Left lung (tissue), 10 donors: Measurements from ENCODE around the gene SHOX. TPM values are rescaled to one million over a fixed set of nuclear protein-coding genes. Genes with fewer than 3 reads are reported as not detected.

Source experiments
- ATAC-seq: fragments of 200-7000 bp; cut with Tn5 transposase; one replicate; pipeline ENCODE4 v1.9.1; 2020; ENCODE audit warnings: moderate library complexity
- DNase-seq, 4 donors: peaks; one replicate each; pipeline ENCODE4 v3.0.0-alpha.2; 2013 to 2020
- H3K27ac ChIP-seq, 2 donors: fragments of 200-600 bp; sonication (generic) in 1 of 2; one replicate each; pipeline versions ENCODE4 v1.5.0 to v1.8.0; 2020 to 2021
- H3K27me3 ChIP-seq, 2 donors: fragments of 200-600 bp; sonication (generic) in 1 of 2; one replicate each; pipeline versions ENCODE4 v1.5.0 to v1.8.0; 2020 to 2021
- H3K36me3 ChIP-seq, 2 donors: fragments of 200-600 bp; sonication (generic) in 1 of 2; one replicate each; pipeline versions ENCODE4 v1.5.0 to v1.8.0; 2020 to 2021
- H3K4me1 ChIP-seq, 2 donors: fragments of 200-600 bp; one replicate each; pipeline ENCODE4 v1.8.0; 2021
- H3K4me3 ChIP-seq, 2 donors: fragments of 200-600 bp; sonication (generic) in 1 of 2; one replicate each; pipeline versions ENCODE4 v1.5.0 to v1.8.0; 2020 to 2021; ENCODE audit warnings: mild to moderate bottlenecking in 1 of 2
- H3K9me3 ChIP-seq, 2 donors: fragments of 200-600 bp; sonication (generic) in 1 of 2; one replicate each; pipeline versions ENCODE4 v1.5.0 to v1.8.0; 2020 to 2021
- intact Hi-C, 2 donors: fragments of 100-400 bp; cut with DNase I; formaldehyde crosslinking; loops; one replicate each; pipeline versions ENCODE4 v1.11.2 to v1.14.2; 2022
- polyA plus RNA-seq, 6 donors: library from polyadenylated mRNA; unstranded; fragments of 120-200 nt; gene quantifications; one replicate each; pipeline ENCODE4 v1.2.1, GENCODE V29; 2013; ENCODE audit not compliant: insufficient read length in 6 of 6
- total RNA-seq, 2 donors: library from RNA; stranded (reverse); fragmentation: NEBNext Ultra II Directional; extraction: Animal tissue kit (Norgen Biotek cat#: 25700); gene quantifications; one replicate each; pipeline ENCODE4 v1.2.1, GENCODE V29; 2021
- TF ChIP-seq, protein P1 (sequence below), 2 donors: fragments of 200-600 bp; sonication (generic) in 1 of 2; IDR thresholded peaks; one replicate each; pipeline versions ENCODE4 v1.5.0 to v1.8.0; 2021; ENCODE audit warnings: antibody characterized with exemption in 2 of 2
- donor health status: DM: no; HTN: yes; CAD: no.
- donor health status: DM: no; HTN: no; CAD: no.

SHOX gene
- total and polyA plus RNA-seq, 8 donors: 0.04 to 0.26 (median 0.14) TPM; not detected in 2

DNA sequence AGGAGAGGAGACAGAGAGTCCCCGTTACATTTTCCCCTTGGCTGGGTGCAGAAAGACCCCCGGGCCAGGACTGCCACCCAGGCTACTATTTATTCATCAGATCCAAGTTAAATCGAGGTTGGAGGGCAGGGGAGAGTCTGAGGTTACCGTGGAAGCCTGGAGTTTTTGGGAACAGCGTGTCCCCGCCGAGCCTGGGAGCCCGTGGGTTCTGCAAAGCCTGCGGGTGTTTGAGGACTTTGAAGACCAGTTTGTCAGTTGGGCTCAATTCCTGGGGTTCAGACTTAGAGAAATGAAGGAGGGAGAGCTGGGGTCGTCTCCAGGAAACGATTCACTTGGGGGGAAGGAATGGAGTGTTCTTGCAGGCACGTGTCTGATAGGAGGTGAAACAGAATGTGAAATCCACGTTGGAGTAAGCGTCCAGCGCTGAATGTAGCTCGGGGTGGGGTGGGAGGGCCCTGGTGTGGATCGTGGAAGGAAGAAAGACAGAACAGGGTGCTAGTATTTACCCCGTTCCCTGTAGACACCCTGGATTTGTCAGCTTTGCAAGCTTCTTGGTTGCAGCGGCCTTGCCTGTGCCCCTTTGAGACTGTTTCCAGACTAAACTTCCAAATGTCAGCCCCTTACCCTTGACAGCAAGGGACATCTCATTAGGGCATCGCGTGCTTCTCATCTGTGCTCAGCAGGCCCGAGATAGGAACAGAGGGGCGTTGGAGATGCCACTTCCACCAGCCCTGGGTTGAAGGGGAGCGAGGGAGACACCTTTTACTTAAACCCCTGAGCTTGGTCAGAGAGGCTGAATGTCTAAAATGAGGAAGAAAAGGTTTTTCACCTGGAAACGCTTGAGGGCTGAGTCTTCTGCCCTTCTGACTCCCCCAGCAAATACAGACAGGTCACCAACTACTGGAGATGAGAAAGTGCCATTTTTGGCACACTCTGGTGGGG is 2.7 kb downstream of the SHOX start:
- ATAC-seq (no peak), DNase-seq (no peak)
- Histone ChIP-seq H3K9me3 (no peaks in the 10 kb centered on the region), H3K4me1 (peaks cover 0 to 6% of the 10 kb centered on the region in 2 donors), H3K36me3 (no peaks in the 10 kb centered on the region), H3K27ac (no peak overlapping the region), H3K27me3 (peaks cover 80 to 88% of the 10 kb centered on the region in 2 donors), H3K4me3 (no peak overlapping the region)
- intact Hi-C loops: no loop called here
- TF ChIP-seq, protein P1, sequence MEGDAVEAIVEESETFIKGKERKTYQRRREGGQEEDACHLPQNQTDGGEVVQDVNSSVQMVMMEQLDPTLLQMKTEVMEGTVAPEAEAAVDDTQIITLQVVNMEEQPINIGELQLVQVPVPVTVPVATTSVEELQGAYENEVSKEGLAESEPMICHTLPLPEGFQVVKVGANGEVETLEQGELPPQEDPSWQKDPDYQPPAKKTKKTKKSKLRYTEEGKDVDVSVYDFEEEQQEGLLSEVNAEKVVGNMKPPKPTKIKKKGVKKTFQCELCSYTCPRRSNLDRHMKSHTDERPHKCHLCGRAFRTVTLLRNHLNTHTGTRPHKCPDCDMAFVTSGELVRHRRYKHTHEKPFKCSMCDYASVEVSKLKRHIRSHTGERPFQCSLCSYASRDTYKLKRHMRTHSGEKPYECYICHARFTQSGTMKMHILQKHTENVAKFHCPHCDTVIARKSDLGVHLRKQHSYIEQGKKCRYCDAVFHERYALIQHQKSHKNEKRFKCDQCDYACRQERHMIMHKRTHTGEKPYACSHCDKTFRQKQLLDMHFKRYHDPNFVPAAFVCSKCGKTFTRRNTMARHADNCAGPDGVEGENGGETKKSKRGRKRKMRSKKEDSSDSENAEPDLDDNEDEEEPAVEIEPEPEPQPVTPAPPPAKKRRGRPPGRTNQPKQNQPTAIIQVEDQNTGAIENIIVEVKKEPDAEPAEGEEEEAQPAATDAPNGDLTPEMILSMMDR (IDR thresholded peaks at IDR 0.05): no peak

DNA sequence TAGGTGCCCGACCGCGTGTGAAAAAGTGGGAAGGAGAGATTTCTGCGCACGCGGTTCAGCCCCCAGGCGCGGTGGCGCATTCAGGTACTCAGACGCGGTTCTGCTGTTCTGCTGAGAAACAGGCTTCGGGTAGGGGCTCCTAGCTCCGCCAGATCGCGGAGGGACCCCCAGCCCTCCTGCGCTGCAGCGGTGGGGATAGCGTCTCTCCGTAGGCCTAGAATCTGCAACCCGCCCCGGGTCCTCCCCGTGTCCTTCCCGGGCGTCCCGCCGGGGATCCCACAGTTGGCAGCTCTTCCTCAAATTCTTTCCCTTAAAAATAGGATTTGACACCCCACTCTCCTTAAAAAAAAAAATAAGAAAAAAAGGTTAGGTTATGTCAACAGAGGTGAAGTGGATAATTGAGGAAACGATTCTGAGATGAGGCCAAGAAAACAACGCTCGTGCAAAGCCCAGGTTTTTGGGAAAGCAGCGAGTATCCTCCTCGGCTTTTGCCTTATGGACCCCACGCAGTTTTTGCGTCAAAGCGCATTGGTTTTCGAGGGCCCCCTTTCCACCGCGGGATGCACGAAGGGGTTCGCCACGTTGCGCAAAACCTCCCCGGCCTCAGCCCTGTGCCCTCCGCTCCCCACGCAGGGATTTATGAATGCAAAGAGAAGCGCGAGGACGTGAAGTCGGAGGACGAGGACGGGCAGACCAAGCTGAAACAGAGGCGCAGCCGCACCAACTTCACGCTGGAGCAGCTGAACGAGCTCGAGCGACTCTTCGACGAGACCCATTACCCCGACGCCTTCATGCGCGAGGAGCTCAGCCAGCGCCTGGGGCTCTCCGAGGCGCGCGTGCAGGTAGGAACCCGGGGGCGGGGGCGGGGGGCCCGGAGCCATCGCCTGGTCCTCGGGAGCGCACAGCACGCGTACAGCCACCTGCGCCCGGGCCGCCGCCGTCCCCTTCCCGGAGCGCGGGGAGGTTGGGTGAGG is 3.7 kb downstream of the SHOX start:
- no peak overlapping the region for H3K27ac ChIP-seq
- no peaks in the 10 kb centered on the region for H3K36me3 ChIP-seq
- intact Hi-C loops: no loop called here
- H3K27me3 ChIP-seq: peaks cover 89 to 94% of the 10 kb centered on the region in 2 donors
- H3K4me1 ChIP-seq: peaks cover 0 to 6% of the 10 kb centered on the region in 2 donors
- TF ChIP-seq, protein P1 (IDR thresholded peaks at IDR 0.05): no peak
- no peaks in the 10 kb centered on the region for H3K9me3 ChIP-seq
- no peak for ATAC-seq
- H3K4me3 ChIP-seq: no peak overlapping the region
- no peak for DNase-seq

DNA sequence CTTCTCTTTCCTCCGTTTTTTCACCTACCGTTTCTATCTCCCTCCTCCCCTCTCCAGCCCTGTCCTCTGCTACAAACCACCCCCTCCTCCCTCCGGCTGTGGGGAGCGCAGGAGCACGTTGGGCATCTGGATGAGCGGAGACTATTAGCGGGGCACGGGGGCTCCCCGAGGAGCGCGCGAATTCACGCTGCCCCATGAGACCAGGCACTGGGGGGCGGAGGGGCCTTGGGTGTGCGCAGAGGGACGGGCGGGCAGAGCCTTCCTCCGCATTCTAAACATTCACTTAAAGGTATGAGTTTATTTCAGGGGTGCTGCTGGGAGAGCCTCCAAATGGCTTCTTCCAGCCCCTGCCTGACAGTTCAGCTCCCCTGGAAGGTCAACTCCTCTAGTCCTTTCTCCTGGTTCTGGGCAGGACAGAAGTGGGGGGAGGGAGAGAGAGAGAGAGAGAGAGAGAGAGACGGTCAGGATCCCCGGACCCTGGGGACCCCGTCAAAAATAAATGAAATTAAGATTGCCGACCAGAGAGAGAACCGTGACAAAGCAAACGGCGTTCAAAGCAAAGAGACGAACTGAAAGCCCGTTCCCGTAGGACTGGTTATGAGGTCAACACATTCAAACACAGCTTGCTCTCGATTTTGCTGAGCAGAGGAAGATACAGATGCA is 5.0 kb downstream of the SHOX start:
- DNase-seq (no peak), ATAC-seq (no peak)
- peaks cover 84 to 94% of the 10 kb centered on the region in 2 donors for H3K27me3 ChIP-seq
- H3K9me3 ChIP-seq: no peaks in the 10 kb centered on the region
- H3K36me3 ChIP-seq: no peaks in the 10 kb centered on the region
- H3K4me3 ChIP-seq: no peak overlapping the region
- peaks cover 0 to 6% of the 10 kb centered on the region in 2 donors for H3K4me1 ChIP-seq
- no peak overlapping the region for H3K27ac ChIP-seq
- TF ChIP-seq, protein P1 (IDR thresholded peaks at IDR 0.05): no peak
- intact Hi-C loops: no loop called here

DNA sequence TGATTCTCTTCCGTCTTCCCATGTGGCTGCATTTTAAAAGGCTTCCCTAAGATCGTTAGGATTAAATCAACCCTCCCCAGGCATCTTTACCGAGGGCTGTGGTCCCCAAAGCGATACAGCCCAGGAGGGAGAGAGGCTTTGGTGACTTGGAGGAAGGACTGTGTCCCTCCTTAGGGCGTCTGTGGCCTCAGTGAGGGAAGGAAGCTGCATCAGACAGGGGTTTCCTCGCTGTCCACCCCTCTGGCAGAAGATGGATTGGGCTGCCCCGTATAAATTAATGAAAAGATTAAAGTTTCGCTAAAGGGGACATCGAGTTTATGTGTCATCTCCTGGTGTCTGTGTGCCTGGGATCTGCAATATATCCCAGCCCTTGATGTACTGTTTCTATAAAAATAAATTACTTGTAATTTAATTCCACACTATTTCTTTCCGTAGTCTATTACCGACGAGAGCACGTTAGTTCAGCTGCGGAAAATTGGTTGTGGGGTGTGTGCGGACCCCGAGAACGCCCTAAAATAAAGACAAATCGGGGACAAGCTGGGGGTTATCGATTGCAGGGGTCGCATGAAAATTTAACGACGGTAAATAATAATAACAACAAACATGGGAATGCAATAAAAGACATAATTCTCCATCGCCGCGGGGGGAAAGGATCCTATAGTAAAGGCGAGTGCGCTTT is 6.5 kb downstream of the SHOX start:
- intact Hi-C loops: no loop called here
- DNase-seq (no peak), ATAC-seq (no peak)
- Histone ChIP-seq H3K4me3 (no peak overlapping the region), H3K9me3 (no peaks in the 10 kb centered on the region), H3K4me1 (peaks cover 0 to 6% of the 10 kb centered on the region in 2 donors), H3K27me3 (peaks cover 74 to 94% of the 10 kb centered on the region in 2 donors), H3K27ac (no peak overlapping the region), H3K36me3 (no peaks in the 10 kb centered on the region)
- TF ChIP-seq, protein P1 (IDR thresholded peaks at IDR 0.05): no peak
